CD8-positive, alpha-beta memory T cell (primary cell): ENCODE measurements around the gene TROAP. TPM values are rescaled to one million over a fixed set of nuclear protein-coding genes. Genes with fewer than 3 reads are reported as not detected.
"Not testable (repeated sequence)": the region's sequence is repeated elsewhere in the genome, so short reads cannot be mapped to it uniquely, and the experiment has no call there.

Experiments used
- CTCF ChIA-PET: fragments of 350-600 bp; sonication (Branson Sonifier 250); formaldehyde crosslinking; loops from one replicate; lab custom pipeline; 2021; ENCODE audit warnings: antibody characterized with exemption; lab: Charles Lee
- POLR2A ChIA-PET: fragments of 350-600 bp; sonication (Branson Sonifier 250); formaldehyde crosslinking; loops from one replicate; lab custom pipeline; 2021; ENCODE audit warnings: antibody characterized with exemption; lab: Charles Lee
- DNase-seq, 5 donors: peaks; one replicate each; pipeline versions ENCODE4 v3.0.0 to v3.0.0-alpha.2; 2020 to 2022; ENCODE audit warnings: mixed read lengths in 1 of 5
- H3K27ac ChIP-seq: one replicate; pipeline ENCODE4 v1.7.0; 2013; ENCODE audit warnings: low read depth, mild to moderate bottlenecking, low read length, moderate library complexity
- H3K27me3 ChIP-seq: 2 replicates; pipeline ENCODE4 v1.7.0; 2013; ENCODE audit warnings: low read length, mild to moderate bottlenecking; ENCODE audit not compliant: insufficient read depth, poor library complexity, severe bottlenecking
- H3K36me3 ChIP-seq: 2 replicates; pipeline ENCODE4 v1.7.0; 2013; ENCODE audit warnings: mild to moderate bottlenecking, low read length, moderate library complexity; ENCODE audit not compliant: insufficient read depth
- H3K4me1 ChIP-seq: 2 replicates; pipeline ENCODE4 v1.7.0; 2013; ENCODE audit warnings: mild to moderate bottlenecking, low read length, moderate library complexity; ENCODE audit not compliant: insufficient read depth
- H3K4me3 ChIP-seq: 2 replicates; pipeline ENCODE4 v1.7.0; 2013; ENCODE audit warnings: mild to moderate bottlenecking, low read length
- H3K9me3 ChIP-seq: 2 replicates; pipeline ENCODE4 v1.7.0; 2013; ENCODE audit warnings: mild to moderate bottlenecking, low read length
- H3K27ac Mint-ChIP-seq, 8 donors: one replicate each; pipeline ENCODE4 v1.8.0; 2020 to 2021; ENCODE audit warnings: mixed read lengths in 8 of 8, mild to moderate bottlenecking in 6 of 8, inconsistent platforms in 3 of 8, moderate library complexity in 3 of 8
- H3K27me3 Mint-ChIP-seq, 2 donors: one replicate each; pipeline ENCODE4 v1.8.0; 2020 to 2021; ENCODE audit warnings: mixed read lengths in 2 of 2, mild to moderate bottlenecking in 1 of 2, moderate library complexity in 1 of 2
- H3K36me3 Mint-ChIP-seq, 3 donors: one replicate each; pipeline ENCODE4 v1.8.0; 2020 to 2021; ENCODE audit warnings: mixed read lengths in 3 of 3, inconsistent platforms in 1 of 3, mild to moderate bottlenecking in 1 of 3
- H3K4me1 Mint-ChIP-seq, 3 donors: one replicate each; pipeline ENCODE4 v1.8.0; 2020 to 2021; ENCODE audit warnings: mixed read lengths in 3 of 3, inconsistent platforms in 1 of 3, mild to moderate bottlenecking in 1 of 3
- H3K4me3 Mint-ChIP-seq, 7 donors: one replicate each; pipeline ENCODE4 v1.8.0; 2020 to 2021; ENCODE audit warnings: mixed read lengths in 7 of 7, mild to moderate bottlenecking in 6 of 7, moderate library complexity in 4 of 7, inconsistent platforms in 2 of 7
- H3K9me3 Mint-ChIP-seq, 5 donors: one replicate each; pipeline ENCODE4 v1.8.0; 2020 to 2022; ENCODE audit warnings: mixed read lengths in 5 of 5, mild to moderate bottlenecking in 3 of 5, moderate library complexity in 2 of 5, inconsistent platforms in 1 of 5
- polyA plus RNA-seq: library from polyadenylated mRNA; unstranded; fragments of 300-500 nt; fragmentation: Illumina TruSeq; gene quantifications from one replicate; pipeline ENCODE4 v1.2.3, GENCODE V29; 2021
- total RNA-seq, 2 experiments: library from RNA; stranded (reverse); gene quantifications; one replicate each; pipeline ENCODE4 v1.2.3, GENCODE V29; 2021

Gene TROAP
- total and polyA plus RNA-seq, 3 experiments from 2014 or later = 0.79 to 35.0 (median 33.6) TPM

DNA sequence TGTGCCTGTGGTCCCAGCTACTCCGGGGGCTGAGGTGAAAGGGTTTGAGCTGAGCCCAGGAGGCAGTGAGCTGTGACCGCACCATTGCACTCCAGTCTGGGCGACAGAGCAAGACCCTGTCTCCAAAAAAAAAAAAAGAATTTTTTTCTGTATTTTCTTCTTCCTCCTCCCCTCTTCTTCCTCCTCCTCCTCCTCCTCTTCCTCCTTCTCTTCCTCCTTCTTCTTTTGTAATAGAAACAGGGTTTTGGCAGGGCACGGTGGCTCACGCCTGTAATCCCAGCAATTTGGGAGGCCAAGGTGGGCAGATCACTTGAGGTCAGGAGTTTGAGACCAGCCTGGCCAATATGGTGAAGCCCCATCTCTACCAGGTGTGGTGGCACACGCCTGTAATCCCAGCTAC, 42.5 kb upstream of the TROAP start:
- peak overlapping the region in 1 of 8 donors; percentile 65 for H3K27ac Mint-ChIP-seq
- H3K27me3 Mint-ChIP-seq = peaks cover 7 to 22% of the 10 kb centered on the region in 2 donors
- H3K36me3 Mint-ChIP-seq, H3K9me3 ChIP-seq, H3K27ac ChIP-seq, H3K27me3 ChIP-seq, H3K4me3 Mint-ChIP-seq, CTCF ChIA-PET, H3K4me3 ChIP-seq, H3K9me3 Mint-ChIP-seq, POLR2A ChIA-PET, H3K36me3 ChIP-seq, DNase-seq, H3K4me1 Mint-ChIP-seq, H3K4me1 ChIP-seq: not testable (repeated sequence)

GRCh38 chr12:49282302-49282701, 40.8 kb upstream of the TROAP start:
- CTCF ChIA-PET = interaction anchor here (0.9 to 1.4 kb wide), 2 partner anchors 55 to 65 kb away, joined by 3 to 4 read pairs; partner anchors contain the start of gene C1QL4
- POLR2A ChIA-PET = no interaction called here

DNA sequence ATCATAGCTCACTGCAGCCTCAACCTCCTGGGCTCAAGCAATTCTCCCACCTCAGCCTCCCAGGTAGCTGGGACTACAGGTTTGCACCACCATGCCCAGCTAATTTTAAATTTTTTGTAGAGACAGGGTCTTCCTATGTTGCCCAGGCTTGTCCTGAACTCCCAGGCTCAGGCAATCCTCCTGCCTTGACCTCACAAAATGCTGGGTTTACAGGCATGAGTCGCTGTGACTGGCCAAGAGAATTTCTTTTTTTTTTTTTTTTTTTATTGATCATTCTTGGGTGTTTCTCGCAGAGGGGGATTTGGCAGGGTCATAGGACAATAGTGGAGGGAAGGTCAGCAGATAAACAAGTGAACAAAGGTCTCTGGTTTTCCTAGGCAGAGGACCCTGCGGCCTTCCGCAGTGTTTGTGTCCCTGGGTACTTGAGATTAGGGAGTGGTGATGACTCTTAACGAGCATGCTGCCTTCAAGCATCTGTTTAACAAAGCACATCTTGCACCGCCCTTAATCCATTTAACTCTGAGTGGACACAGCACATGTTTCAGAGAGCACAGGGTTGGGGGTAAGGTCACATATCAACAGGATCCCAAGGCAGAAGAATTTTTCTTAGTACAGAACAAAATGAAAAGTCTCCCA, 40.2 kb upstream of the TROAP start:
- H3K27ac Mint-ChIP-seq, H3K27me3 ChIP-seq, H3K4me1 ChIP-seq, DNase-seq, H3K4me3 ChIP-seq, H3K4me3 Mint-ChIP-seq, H3K36me3 Mint-ChIP-seq, H3K9me3 ChIP-seq, H3K9me3 Mint-ChIP-seq, H3K27ac ChIP-seq, H3K4me1 Mint-ChIP-seq, H3K36me3 ChIP-seq, POLR2A ChIA-PET: not testable (repeated sequence)
- CTCF ChIA-PET = interaction anchor here (0.9 to 1.4 kb wide), 2 partner anchors 54 to 65 kb away, joined by 3 to 4 read pairs; partner anchors contain the start of gene C1QL4
- H3K27me3 Mint-ChIP-seq = peaks cover 13 to 35% of the 10 kb centered on the region in 2 donors

More at GRCh38 chr12:49282302-49282701, 40.8 kb upstream of the TROAP start:
- Mint-ChIP-seq H3K27me3 (peaks cover 12 to 30% of the 10 kb centered on the region in 2 donors), H3K4me3 (no peak overlapping the region), H3K27ac (no peak overlapping the region), H3K9me3 (no peaks in the 10 kb centered on the region), H3K4me1 (no peaks in the 10 kb centered on the region), H3K36me3 (no peaks in the 10 kb centered on the region)
- no peaks in the 10 kb centered on the region for H3K4me1 ChIP-seq
- no peak overlapping the region for H3K4me3 ChIP-seq
- no peak for DNase-seq
- no peak overlapping the region for H3K27ac ChIP-seq
- no peaks in the 10 kb centered on the region for H3K36me3 ChIP-seq
- no peaks in the 10 kb centered on the region for H3K9me3 ChIP-seq
- no peaks in the 10 kb centered on the region for H3K27me3 ChIP-seq

DNA sequence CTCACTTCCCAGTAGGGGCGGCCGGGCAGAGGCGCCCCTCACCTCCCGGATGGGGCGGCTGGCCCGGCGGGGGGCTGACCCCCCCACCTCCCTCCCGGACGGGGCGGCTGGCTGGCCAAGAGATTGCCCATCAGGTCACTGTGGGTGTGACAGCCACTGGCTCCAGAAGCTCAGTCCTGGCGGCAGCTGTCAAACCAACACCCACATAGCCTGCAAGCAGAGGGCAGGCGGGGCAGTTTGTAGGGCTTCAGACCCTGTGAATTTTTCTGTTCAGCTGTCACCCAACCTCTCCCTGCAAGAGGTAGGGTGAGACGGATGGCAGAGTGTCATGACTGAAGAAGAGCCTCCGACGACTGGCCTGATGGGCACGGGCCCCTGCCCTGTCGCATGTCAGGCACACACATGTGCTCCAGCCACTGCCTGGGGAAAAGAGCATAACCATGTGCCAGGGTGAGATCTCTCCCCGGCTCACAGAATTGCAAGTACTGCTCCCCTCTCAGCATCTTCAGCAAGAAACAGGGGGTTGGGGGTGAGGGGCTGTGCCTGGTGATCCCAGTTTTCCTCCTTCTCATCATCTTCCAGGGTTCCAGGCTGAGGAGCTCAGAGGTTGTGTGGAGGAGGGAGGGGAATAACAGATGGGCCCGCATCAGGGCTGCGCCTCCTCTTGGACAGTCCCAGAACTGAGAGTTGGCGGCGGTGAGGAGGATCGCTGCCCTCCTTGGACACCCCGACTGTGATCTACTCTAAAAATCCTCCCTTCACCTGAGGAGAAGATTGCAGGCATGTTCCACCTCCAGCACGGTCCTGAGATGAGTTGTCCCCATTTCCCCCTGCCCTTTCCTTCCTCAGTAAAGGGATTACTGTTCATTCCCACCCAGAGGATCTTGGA, 39.3 kb upstream of the TROAP start:
- Histone ChIP-seq H3K27ac (no peak overlapping the region), H3K27me3 (peaks cover 4% of the 10 kb centered on the region), H3K9me3 (no peaks in the 10 kb centered on the region), H3K36me3 (no peaks in the 10 kb centered on the region), H3K4me1 (no peaks in the 10 kb centered on the region), H3K4me3 (no peak overlapping the region)
- Mint-ChIP-seq H3K9me3 (no peaks in the 10 kb centered on the region), H3K4me3 (no peak overlapping the region), H3K36me3 (no peaks in the 10 kb centered on the region), H3K4me1 (no peaks in the 10 kb centered on the region), H3K27ac (no peak overlapping the region), H3K27me3 (peaks cover 18 to 42% of the 10 kb centered on the region in 2 donors)
- ChIA-PET POLR2A (interaction anchor here (0.6 kb wide), 1 partner anchor 29 kb away, joined by 4 read pairs; no protein-coding TSS in a partner anchor), CTCF (interaction anchor here (1.1 to 12.3 kb wide), 4 partner anchors 11 to 64 kb away, joined by 3 to 109 read pairs (median 5); partner anchors contain the start of gene PRPH)
- no peak for DNase-seq

GRCh38 chr12:49284672-49285071, 38.4 kb upstream of the TROAP start:
- Mint-ChIP-seq H3K9me3 (no peaks in the 10 kb centered on the region), H3K4me1 (no peaks in the 10 kb centered on the region), H3K36me3 (no peaks in the 10 kb centered on the region), H3K4me3 (no peak overlapping the region), H3K27me3 (peaks cover 18 to 41% of the 10 kb centered on the region in 2 donors), H3K27ac (no peak overlapping the region)
- H3K27me3 ChIP-seq = peaks cover 7% of the 10 kb centered on the region
- no peaks in the 10 kb centered on the region for H3K4me1 ChIP-seq
- H3K36me3 ChIP-seq = no peaks in the 10 kb centered on the region
- no peak overlapping the region for H3K27ac ChIP-seq
- CTCF ChIA-PET = interaction anchor here (1.0 to 12.3 kb wide), 5 partner anchors 10 to 63 kb away, joined by 3 to 109 read pairs (median 3); partner anchors contain the start of gene PRPH
- POLR2A ChIA-PET = interaction anchor here (0.6 kb wide), 1 partner anchor 28 kb away, joined by 4 read pairs; no protein-coding TSS in a partner anchor
- no peak overlapping the region for H3K4me3 ChIP-seq
- H3K9me3 ChIP-seq = no peaks in the 10 kb centered on the region
- no peak for DNase-seq

- Mint-ChIP-seq H3K27me3 (peaks cover 16 to 48% of the 10 kb centered on the region in 2 donors), H3K27ac (peak overlapping the region in 1 of 8 donors; percentile 2), H3K4me1 (no peaks in the 10 kb centered on the region), H3K9me3 (no peaks in the 10 kb centered on the region), H3K4me3 (no peak overlapping the region), H3K36me3 (no peaks in the 10 kb centered on the region)
- ChIA-PET CTCF (interaction anchor here (1.0 to 12.3 kb wide), 5 partner anchors 9 to 227 kb away, joined by 3 to 109 read pairs (median 10); partner anchors contain the start of gene DNAJC22), POLR2A (no interaction called here)
- peak in 1 of 5 donors; percentile 23 for DNase-seq
- H3K27ac ChIP-seq = no peak overlapping the region
- peaks cover 7% of the 10 kb centered on the region for H3K27me3 ChIP-seq
- H3K4me3 ChIP-seq = no peak overlapping the region
- H3K36me3 ChIP-seq = no peaks in the 10 kb centered on the region
- no peaks in the 10 kb centered on the region for H3K4me1 ChIP-seq
- H3K9me3 ChIP-seq = no peaks in the 10 kb centered on the region
Measured at GRCh38 chr12:49287876-49288275, 35.2 kb upstream of the TROAP start.

GRCh38 chr12:49288412-49288853, 34.6 kb upstream of the TROAP start:
- Histone ChIP-seq H3K27me3 (peaks cover 7% of the 10 kb centered on the region), H3K4me1 (no peaks in the 10 kb centered on the region), H3K4me3 (no peak overlapping the region), H3K9me3 (no peaks in the 10 kb centered on the region), H3K36me3 (no peaks in the 10 kb centered on the region), H3K27ac (no peak overlapping the region)
- H3K4me1 Mint-ChIP-seq = no peaks in the 10 kb centered on the region
- H3K27ac Mint-ChIP-seq = no peak overlapping the region
- CTCF ChIA-PET = interaction anchor here (0.7 to 12.3 kb wide), 18 partner anchors 10 to 265 kb away, joined by 3 to 109 read pairs (median 7); partner anchors contain the start of genes C1QL4, DNAJC22 and TROAP
- H3K9me3 Mint-ChIP-seq = no peaks in the 10 kb centered on the region
- POLR2A ChIA-PET = no interaction called here
- DNase-seq = peak; percentile 51 to 75 (median 67)
- peaks cover 16 to 48% of the 10 kb centered on the region in 2 donors for H3K27me3 Mint-ChIP-seq
- no peak overlapping the region for H3K4me3 Mint-ChIP-seq
- no peaks in the 10 kb centered on the region for H3K36me3 Mint-ChIP-seq
